ENCODE data around the gene RAB8A.
"Not testable (repeated sequence)": the region's sequence is repeated elsewhere in the genome, so short reads cannot be mapped to it uniquely, and the experiment has no call there.

Gene RAB8A

GRCh38 chr19:16113727-16114126, 2.0 kb downstream of the RAB8A start:
- DNase-seq (ENCODE audit: low spot score) = no peak

GRCh38 chr19:16115301-16116039, 3.8 kb downstream of the RAB8A start:
- no peak for DNase-seq (ENCODE audit: low spot score)

GRCh38 chr19:16116067-16116466, 4.4 kb downstream of the RAB8A start:
- DNase-seq (ENCODE audit: low spot score) = no peak

GRCh38 chr19:16117594-16118033, 5.9 kb downstream of the RAB8A start:
- no peak for DNase-seq (ENCODE audit: low spot score)

- DNase-seq (ENCODE audit: low spot score) = no peak
Measured at GRCh38 chr19:16118489-16119033, 6.9 kb downstream of the RAB8A start.

- not testable (repeated sequence) for DNase-seq (ENCODE audit: low spot score)
Measured at GRCh38 chr19:16119075-16119857, 7.6 kb downstream of the RAB8A start.

- DNase-seq (ENCODE audit: low spot score) = no peak
Measured at GRCh38 chr19:16121141-16121540, 9.5 kb downstream of the RAB8A start.

GRCh38 chr19:16121967-16122366, 10.3 kb downstream of the RAB8A start:
- DNase-seq (ENCODE audit: low spot score) = no peak

- no peak for DNase-seq (ENCODE audit: low spot score)
Measured at GRCh38 chr19:16124953-16125352, 13.3 kb downstream of the RAB8A start.

GRCh38 chr19:16125737-16126495, 14.2 kb downstream of the RAB8A start:
- no peak for DNase-seq (ENCODE audit: low spot score)

- DNase-seq (ENCODE audit: low spot score) = no peak
Measured at GRCh38 chr19:16127080-16127479, 15.4 kb downstream of the RAB8A start.

- no peak for DNase-seq (ENCODE audit: low spot score)
Measured at GRCh38 chr19:16127776-16128371, 16.2 kb downstream of the RAB8A start.

- no peak for DNase-seq (ENCODE audit: low spot score)
Measured at GRCh38 chr19:16131648-16132047, 20.0 kb downstream of the RAB8A start.

GRCh38 chr19:16133818-16134217, 22.1 kb downstream of the RAB8A start:
- DNase-seq (ENCODE audit: low spot score) = no peak

GRCh38 chr19:16134510-16134909, 22.8 kb downstream of the RAB8A start:
- DNase-seq (ENCODE audit: low spot score) = no peak

GRCh38 chr19:16135430-16136127, 23.9 kb downstream of the RAB8A start:
- DNase-seq (ENCODE audit: low spot score) = no peak

GRCh38 chr19:16136185-16136999, 24.7 kb downstream of the RAB8A start:
- DNase-seq (ENCODE audit: low spot score) = no peak

GRCh38 chr19:16139752-16140151, 28.1 kb downstream of the RAB8A start:
- no peak for DNase-seq (ENCODE audit: low spot score)

- DNase-seq (ENCODE audit: low spot score) = no peak
Measured at GRCh38 chr19:16141043-16141442, 29.4 kb downstream of the RAB8A start.

- no peak for DNase-seq (ENCODE audit: low spot score)
Measured at GRCh38 chr19:16142032-16142580, 30.4 kb downstream of the RAB8A start.
